WTC11 (cell line): ENCODE data around the gene NWD2. TPM values are rescaled to one million over a fixed set of nuclear protein-coding genes. Genes with fewer than 3 reads are reported as not detected.

Experiments
- ATAC-seq: fragments of 200-7000 bp; cut with Tn5 transposase; 2 replicates; pipeline ENCODE4 v1.10.0; 2021; ENCODE audit warnings: mild to moderate bottlenecking, moderate library complexity
- CTCF ChIA-PET: fragments of 300-600 bp; sonication (Branson Sonifier 250); formaldehyde crosslinking; loops from one replicate; lab custom pipeline; 2021; ENCODE audit warnings: antibody characterized with exemption; lab: Charles Lee
- POLR2A ChIA-PET: fragments of 350-600 bp; sonication (Branson Sonifier 250); formaldehyde crosslinking; loops from one replicate; lab custom pipeline; 2021; ENCODE audit warnings: antibody characterized with exemption; lab: Charles Lee
- DNase-seq: peaks from one replicate; pipeline ENCODE4 v3.0.0; 2021; ENCODE audit warnings: low spot score
- H3K27ac Mint-ChIP-seq: 2 replicates; pipeline ENCODE4 v1.8.0; 2021; ENCODE audit warnings: mixed read lengths
- H3K27me3 Mint-ChIP-seq: 2 replicates; pipeline ENCODE4 v1.8.0; 2021; ENCODE audit warnings: low read depth, mild to moderate bottlenecking, moderate library complexity, mixed read lengths
- H3K36me3 Mint-ChIP-seq: 2 replicates; pipeline ENCODE4 v1.8.0; 2021; ENCODE audit warnings: mixed read lengths
- H3K4me1 Mint-ChIP-seq: 2 replicates; pipeline ENCODE4 v1.8.0; 2022; ENCODE audit warnings: mixed read lengths
- H3K4me3 Mint-ChIP-seq: 2 replicates; pipeline ENCODE4 v1.8.0; 2021; ENCODE audit warnings: mild to moderate bottlenecking, moderate library complexity, mixed read lengths
- H3K9me3 Mint-ChIP-seq: 2 replicates; pipeline ENCODE4 v1.8.0; 2021; ENCODE audit warnings: mixed read lengths
- CREB1 ChIP-seq: sonication (generic); formaldehyde crosslinking; IDR thresholded peaks from 2 replicates; pipeline ENCODE4 v1.8.0; 2023; ENCODE audit warnings: mild to moderate bottlenecking, missing genetic modification reagents
- MXD4 ChIP-seq: fragments of 250-450 bp; sonication (Bioruptor Pico); IDR thresholded peaks from 2 replicates; pipeline ENCODE4 v1.8.0; 2021; ENCODE audit warnings: mild to moderate bottlenecking, moderate library complexity, borderline replicate concordance
- MYBL2 ChIP-seq: sonication (generic); formaldehyde crosslinking; IDR thresholded peaks from 2 replicates; pipeline ENCODE4 v1.8.1; 2023; ENCODE audit warnings: mild to moderate bottlenecking, moderate library complexity, missing genetic modification reagents
- NR3C1 ChIP-seq: sonication (generic); formaldehyde crosslinking; conservative IDR thresholded peaks from 2 replicates; pipeline ENCODE4 v1.8.1; 2023; ENCODE audit warnings: low read depth, mild to moderate bottlenecking, missing genetic modification reagents
- SOX15 ChIP-seq: fragments of 250-450 bp; sonication (Bioruptor Pico); IDR thresholded peaks from 2 replicates; pipeline ENCODE4 v1.9.0; 2021; ENCODE audit warnings: mild to moderate bottlenecking
- TEAD4 ChIP-seq: sonication (generic); formaldehyde crosslinking; IDR thresholded peaks from 2 replicates; pipeline ENCODE4 v1.8.0; 2022; ENCODE audit warnings: mild to moderate bottlenecking, missing genetic modification reagents
- ZNF317 ChIP-seq: sonication (generic); formaldehyde crosslinking; IDR thresholded peaks from 2 replicates; pipeline ENCODE4 v1.8.1; 2023; ENCODE audit warnings: low read depth, mild to moderate bottlenecking, moderate library complexity, missing genetic modification reagents, borderline replicate concordance
- total RNA-seq: library from RNA; stranded (reverse); gene quantifications from 3 replicates; pipeline ENCODE4 v1.2.3, GENCODE V29; 2021
- TF ChIP-seq, protein P1 (sequence below): sonication (generic); formaldehyde crosslinking; IDR thresholded peaks from 2 replicates; pipeline ENCODE4 v1.8.0; 2023; ENCODE audit warnings: mild to moderate bottlenecking, missing genetic modification reagents
- TF ChIP-seq, protein P2 (sequence below): fragments of 250-450 bp; sonication (Bioruptor Pico); IDR thresholded peaks from 2 replicates; pipeline ENCODE4 v2.1.2; 2022; ENCODE audit warnings: mild to moderate bottlenecking, moderate library complexity
- TF ChIP-seq, protein P3 (sequence below): sonication (generic); formaldehyde crosslinking; IDR thresholded peaks from 2 replicates; pipeline ENCODE4 v1.8.1; 2022; ENCODE audit warnings: low read depth, missing genetic modification reagents, borderline replicate concordance
- TF ChIP-seq, protein P4 (sequence below): sonication (generic); formaldehyde crosslinking; IDR thresholded peaks from 2 replicates; pipeline ENCODE4 v1.8.1; 2023; ENCODE audit warnings: mild to moderate bottlenecking, missing genetic modification reagents
- TF ChIP-seq, protein P5 (sequence below): sonication (generic); formaldehyde crosslinking; IDR thresholded peaks from 2 replicates; pipeline ENCODE4 v1.8.0; 2022; ENCODE audit warnings: mild to moderate bottlenecking, missing genetic modification reagents
- TF ChIP-seq, protein P6 (sequence below): sonication (generic); formaldehyde crosslinking; IDR thresholded peaks from 2 replicates; pipeline ENCODE4 v1.8.1; 2023; ENCODE audit warnings: mild to moderate bottlenecking, moderate library complexity, missing genetic modification reagents
- TF ChIP-seq, protein P7 (sequence below): fragments of 250-450 bp; sonication (Bioruptor Pico); conservative IDR thresholded peaks from 2 replicates; pipeline ENCODE4 v1.9.0; 2021; ENCODE audit warnings: mild to moderate bottlenecking

The NWD2 gene
- total RNA-seq, 1 experiment from 2014 or later: 0.07 TPM

DNA sequence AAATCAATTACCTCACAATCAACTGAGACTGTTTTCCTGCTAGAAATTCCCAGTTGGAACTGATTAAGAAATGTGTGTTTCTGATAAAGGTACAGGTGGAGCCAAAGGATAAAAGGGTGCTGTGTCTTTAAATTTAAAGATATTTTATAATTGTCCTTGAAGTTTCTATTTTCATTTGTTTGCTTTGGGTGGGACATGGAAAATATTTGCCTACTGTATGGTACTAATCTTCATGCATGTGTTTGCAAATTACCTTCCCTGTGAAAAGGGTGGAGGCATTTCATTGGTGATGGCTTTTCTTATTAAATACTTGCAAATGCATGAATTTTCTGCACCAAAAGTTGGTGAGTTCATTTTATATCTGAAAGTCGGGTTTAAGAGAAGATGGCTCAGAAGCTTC lies 225.7 kb downstream of the NWD2 start:
- POLR2A ChIA-PET: no interaction called here
- TF ChIP-seq ZNF317 (no peak), MXD4 (CRISPR knock-in tag) (no peak), NR3C1 (CRISPR knock-in tag) (no peak), SOX15 (no peak), MYBL2 (CRISPR knock-in tag) (no peak), CREB1 (no peak), TEAD4 (no peak)
- TF ChIP-seq, protein P1, sequence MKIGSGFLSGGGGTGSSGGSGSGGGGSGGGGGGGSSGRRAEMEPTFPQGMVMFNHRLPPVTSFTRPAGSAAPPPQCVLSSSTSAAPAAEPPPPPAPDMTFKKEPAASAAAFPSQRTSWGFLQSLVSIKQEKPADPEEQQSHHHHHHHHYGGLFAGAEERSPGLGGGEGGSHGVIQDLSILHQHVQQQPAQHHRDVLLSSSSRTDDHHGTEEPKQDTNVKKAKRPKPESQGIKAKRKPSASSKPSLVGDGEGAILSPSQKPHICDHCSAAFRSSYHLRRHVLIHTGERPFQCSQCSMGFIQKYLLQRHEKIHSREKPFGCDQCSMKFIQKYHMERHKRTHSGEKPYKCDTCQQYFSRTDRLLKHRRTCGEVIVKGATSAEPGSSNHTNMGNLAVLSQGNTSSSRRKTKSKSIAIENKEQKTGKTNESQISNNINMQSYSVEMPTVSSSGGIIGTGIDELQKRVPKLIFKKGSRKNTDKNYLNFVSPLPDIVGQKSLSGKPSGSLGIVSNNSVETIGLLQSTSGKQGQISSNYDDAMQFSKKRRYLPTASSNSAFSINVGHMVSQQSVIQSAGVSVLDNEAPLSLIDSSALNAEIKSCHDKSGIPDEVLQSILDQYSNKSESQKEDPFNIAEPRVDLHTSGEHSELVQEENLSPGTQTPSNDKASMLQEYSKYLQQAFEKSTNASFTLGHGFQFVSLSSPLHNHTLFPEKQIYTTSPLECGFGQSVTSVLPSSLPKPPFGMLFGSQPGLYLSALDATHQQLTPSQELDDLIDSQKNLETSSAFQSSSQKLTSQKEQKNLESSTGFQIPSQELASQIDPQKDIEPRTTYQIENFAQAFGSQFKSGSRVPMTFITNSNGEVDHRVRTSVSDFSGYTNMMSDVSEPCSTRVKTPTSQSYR (CRISPR knock-in tag): no peak
- TF ChIP-seq, protein P2, sequence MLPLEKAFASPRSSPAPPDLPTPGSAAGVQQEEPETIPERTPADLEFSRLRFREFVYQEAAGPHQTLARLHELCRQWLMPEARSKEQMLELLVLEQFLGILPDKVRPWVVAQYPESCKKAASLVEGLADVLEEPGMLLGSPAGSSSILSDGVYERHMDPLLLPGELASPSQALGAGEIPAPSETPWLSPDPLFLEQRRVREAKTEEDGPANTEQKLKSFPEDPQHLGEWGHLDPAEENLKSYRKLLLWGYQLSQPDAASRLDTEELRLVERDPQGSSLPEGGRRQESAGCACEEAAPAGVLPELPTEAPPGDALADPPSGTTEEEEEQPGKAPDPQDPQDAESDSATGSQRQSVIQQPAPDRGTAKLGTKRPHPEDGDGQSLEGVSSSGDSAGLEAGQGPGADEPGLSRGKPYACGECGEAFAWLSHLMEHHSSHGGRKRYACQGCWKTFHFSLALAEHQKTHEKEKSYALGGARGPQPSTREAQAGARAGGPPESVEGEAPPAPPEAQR (CRISPR knock-in tag): no peak
- TF ChIP-seq, protein P3, sequence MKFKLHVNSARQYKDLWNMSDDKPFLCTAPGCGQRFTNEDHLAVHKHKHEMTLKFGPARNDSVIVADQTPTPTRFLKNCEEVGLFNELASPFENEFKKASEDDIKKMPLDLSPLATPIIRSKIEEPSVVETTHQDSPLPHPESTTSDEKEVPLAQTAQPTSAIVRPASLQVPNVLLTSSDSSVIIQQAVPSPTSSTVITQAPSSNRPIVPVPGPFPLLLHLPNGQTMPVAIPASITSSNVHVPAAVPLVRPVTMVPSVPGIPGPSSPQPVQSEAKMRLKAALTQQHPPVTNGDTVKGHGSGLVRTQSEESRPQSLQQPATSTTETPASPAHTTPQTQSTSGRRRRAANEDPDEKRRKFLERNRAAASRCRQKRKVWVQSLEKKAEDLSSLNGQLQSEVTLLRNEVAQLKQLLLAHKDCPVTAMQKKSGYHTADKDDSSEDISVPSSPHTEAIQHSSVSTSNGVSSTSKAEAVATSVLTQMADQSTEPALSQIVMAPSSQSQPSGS (CRISPR knock-in tag): no peak
- TF ChIP-seq, protein P4, sequence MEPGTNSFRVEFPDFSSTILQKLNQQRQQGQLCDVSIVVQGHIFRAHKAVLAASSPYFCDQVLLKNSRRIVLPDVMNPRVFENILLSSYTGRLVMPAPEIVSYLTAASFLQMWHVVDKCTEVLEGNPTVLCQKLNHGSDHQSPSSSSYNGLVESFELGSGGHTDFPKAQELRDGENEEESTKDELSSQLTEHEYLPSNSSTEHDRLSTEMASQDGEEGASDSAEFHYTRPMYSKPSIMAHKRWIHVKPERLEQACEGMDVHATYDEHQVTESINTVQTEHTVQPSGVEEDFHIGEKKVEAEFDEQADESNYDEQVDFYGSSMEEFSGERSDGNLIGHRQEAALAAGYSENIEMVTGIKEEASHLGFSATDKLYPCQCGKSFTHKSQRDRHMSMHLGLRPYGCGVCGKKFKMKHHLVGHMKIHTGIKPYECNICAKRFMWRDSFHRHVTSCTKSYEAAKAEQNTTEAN (CRISPR knock-in tag): no peak
- TF ChIP-seq, protein P5, sequence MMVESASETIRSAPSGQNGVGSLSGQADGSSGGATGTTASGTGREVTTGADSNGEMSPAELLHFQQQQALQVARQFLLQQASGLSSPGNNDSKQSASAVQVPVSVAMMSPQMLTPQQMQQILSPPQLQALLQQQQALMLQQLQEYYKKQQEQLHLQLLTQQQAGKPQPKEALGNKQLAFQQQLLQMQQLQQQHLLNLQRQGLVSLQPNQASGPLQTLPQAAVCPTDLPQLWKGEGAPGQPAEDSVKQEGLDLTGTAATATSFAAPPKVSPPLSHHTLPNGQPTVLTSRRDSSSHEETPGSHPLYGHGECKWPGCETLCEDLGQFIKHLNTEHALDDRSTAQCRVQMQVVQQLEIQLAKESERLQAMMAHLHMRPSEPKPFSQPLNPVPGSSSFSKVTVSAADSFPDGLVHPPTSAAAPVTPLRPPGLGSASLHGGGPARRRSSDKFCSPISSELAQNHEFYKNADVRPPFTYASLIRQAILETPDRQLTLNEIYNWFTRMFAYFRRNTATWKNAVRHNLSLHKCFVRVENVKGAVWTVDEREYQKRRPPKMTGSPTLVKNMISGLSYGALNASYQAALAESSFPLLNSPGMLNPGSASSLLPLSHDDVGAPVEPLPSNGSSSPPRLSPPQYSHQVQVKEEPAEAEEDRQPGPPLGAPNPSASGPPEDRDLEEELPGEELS (CRISPR knock-in tag): no peak
- TF ChIP-seq, protein P6, sequence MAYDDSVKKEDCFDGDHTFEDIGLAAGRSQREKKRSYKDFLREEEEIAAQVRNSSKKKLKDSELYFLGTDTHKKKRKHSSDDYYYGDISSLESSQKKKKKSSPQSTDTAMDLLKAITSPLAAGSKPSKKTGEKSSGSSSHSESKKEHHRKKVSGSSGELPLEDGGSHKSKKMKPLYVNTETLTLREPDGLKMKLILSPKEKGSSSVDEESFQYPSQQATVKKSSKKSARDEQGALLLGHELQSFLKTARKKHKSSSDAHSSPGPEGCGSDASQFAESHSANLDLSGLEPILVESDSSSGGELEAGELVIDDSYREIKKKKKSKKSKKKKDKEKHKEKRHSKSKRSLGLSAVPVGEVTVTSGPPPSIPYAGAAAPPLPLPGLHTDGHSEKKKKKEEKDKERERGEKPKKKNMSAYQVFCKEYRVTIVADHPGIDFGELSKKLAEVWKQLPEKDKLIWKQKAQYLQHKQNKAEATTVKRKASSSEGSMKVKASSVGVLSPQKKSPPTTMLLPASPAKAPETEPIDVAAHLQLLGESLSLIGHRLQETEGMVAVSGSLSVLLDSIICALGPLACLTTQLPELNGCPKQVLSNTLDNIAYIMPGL (CRISPR knock-in tag): no peak
- TF ChIP-seq, protein P7, sequence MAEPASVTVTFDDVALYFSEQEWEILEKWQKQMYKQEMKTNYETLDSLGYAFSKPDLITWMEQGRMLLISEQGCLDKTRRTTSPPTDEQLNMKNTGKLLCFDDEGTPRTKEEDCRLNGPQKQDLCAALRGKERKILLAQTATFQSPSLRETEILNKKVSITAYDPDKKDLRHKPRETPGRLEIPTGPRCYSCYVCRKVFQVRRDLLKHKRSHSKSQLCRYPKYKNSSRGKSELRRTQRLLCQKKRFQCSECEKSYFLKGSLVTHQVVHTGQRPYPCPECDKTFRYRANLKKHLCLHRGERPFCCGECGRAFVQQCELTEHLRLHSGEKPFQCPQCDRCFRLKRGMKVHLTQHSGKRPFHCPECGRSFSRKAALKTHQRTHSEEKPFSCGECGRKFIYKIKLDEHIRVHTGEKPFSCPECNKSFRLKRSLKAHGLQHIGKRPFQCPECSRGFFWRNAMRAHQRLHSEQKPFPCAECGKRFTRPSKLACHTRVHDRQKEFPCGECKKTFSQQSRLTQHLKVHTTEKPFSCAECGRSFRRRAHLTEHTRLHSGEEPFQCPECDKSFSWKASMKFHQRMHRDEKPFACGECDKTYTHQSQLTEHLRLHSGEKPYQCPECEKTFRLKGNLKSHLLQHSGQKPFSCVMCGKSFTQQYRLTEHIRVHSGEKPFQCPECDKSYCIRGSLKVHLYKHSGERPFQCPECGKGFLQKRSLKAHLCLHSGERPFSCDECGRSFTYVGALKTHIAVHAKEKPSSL (CRISPR knock-in tag): no peak
- Mint-ChIP-seq H3K4me1 (no peaks in the 10 kb centered on the region), H3K4me3 (no peak overlapping the region), H3K36me3 (no peaks in the 10 kb centered on the region), H3K27ac (no peak overlapping the region), H3K9me3 (no peaks in the 10 kb centered on the region), H3K27me3 (no peaks in the 10 kb centered on the region)
- CTCF ChIA-PET: no interaction called here
- ATAC-seq (no peak), DNase-seq (no peak)
